ENCODE data around the gene RRAGD. TPM values are rescaled to one million over a fixed set of nuclear protein-coding genes. Genes with fewer than 3 reads are reported as not detected.

RRAGD gene
- total RNA-seq, 1 donor from 2014 or later = 35.4 TPM

- no peak overlapping the region for H3K4me3 ChIP-seq (ENCODE audit: low read depth, low read length)
- no peaks in the 10 kb centered on the region for H3K36me3 ChIP-seq (ENCODE audit: control insufficient read depth, insufficient read depth, low read length)
- no peaks in the 10 kb centered on the region for H3K27me3 ChIP-seq (ENCODE audit: control insufficient read depth, insufficient read depth, low read length)
- TF ChIP-seq CTCF (IDR thresholded peaks at IDR 0.05; ENCODE audit: insufficient read depth, low read length, poor library complexity, severe bottlenecking) = no peak
- no peak for DNase-seq (ENCODE audit: low read depth)
Observed at GRCh38 chr6:89452281-89452680, 40.2 kb upstream of the RRAGD start.

GRCh38 chr6:89449193-89449592 lies 37.1 kb upstream of the RRAGD start:
- H3K36me3 ChIP-seq (ENCODE audit: control insufficient read depth, insufficient read depth, low read length) = no peaks in the 10 kb centered on the region
- no peak overlapping the region for H3K4me3 ChIP-seq (ENCODE audit: low read depth, low read length)
- no peak for DNase-seq (ENCODE audit: low read depth)
- no peaks in the 10 kb centered on the region for H3K27me3 ChIP-seq (ENCODE audit: control insufficient read depth, insufficient read depth, low read length)
- TF ChIP-seq CTCF (IDR thresholded peaks at IDR 0.05; ENCODE audit: insufficient read depth, low read length, poor library complexity, severe bottlenecking) = no peak

GRCh38 chr6:89443658-89444057 lies 31.6 kb upstream of the RRAGD start:
- H3K36me3 ChIP-seq (ENCODE audit: control insufficient read depth, insufficient read depth, low read length) = no peaks in the 10 kb centered on the region
- H3K27me3 ChIP-seq (ENCODE audit: control insufficient read depth, insufficient read depth, low read length) = no peaks in the 10 kb centered on the region
- peak; percentile 28 for DNase-seq (ENCODE audit: low read depth)
- no peak overlapping the region for H3K4me3 ChIP-seq (ENCODE audit: low read depth, low read length)
- TF ChIP-seq CTCF (IDR thresholded peaks at IDR 0.05; ENCODE audit: insufficient read depth, low read length, poor library complexity, severe bottlenecking) = no peak

GRCh38 chr6:89440200-89440599 lies 28.1 kb upstream of the RRAGD start:
- Histone ChIP-seq H3K4me3 (ENCODE audit: low read depth, low read length) (no peak overlapping the region), H3K36me3 (ENCODE audit: control insufficient read depth, insufficient read depth, low read length) (no peaks in the 10 kb centered on the region), H3K27me3 (ENCODE audit: control insufficient read depth, insufficient read depth, low read length) (no peaks in the 10 kb centered on the region)
- DNase-seq (ENCODE audit: low read depth) = no peak
- TF ChIP-seq CTCF (IDR thresholded peaks at IDR 0.05; ENCODE audit: insufficient read depth, low read length, poor library complexity, severe bottlenecking) = no peak

GRCh38 chr6:89439014-89439413 lies 26.9 kb upstream of the RRAGD start:
- no peak for DNase-seq (ENCODE audit: low read depth)
- Histone ChIP-seq H3K4me3 (ENCODE audit: low read depth, low read length) (no peak overlapping the region), H3K36me3 (ENCODE audit: control insufficient read depth, insufficient read depth, low read length) (no peaks in the 10 kb centered on the region), H3K27me3 (ENCODE audit: control insufficient read depth, insufficient read depth, low read length) (no peaks in the 10 kb centered on the region)
- no peak for TF ChIP-seq CTCF (IDR thresholded peaks at IDR 0.05; ENCODE audit: insufficient read depth, low read length, poor library complexity, severe bottlenecking)

GRCh38 chr6:89438248-89438647 lies 26.2 kb upstream of the RRAGD start:
- no peaks in the 10 kb centered on the region for H3K36me3 ChIP-seq (ENCODE audit: control insufficient read depth, insufficient read depth, low read length)
- H3K4me3 ChIP-seq (ENCODE audit: low read depth, low read length) = no peak overlapping the region
- no peaks in the 10 kb centered on the region for H3K27me3 ChIP-seq (ENCODE audit: control insufficient read depth, insufficient read depth, low read length)
- no peak for TF ChIP-seq CTCF (IDR thresholded peaks at IDR 0.05; ENCODE audit: insufficient read depth, low read length, poor library complexity, severe bottlenecking)
- DNase-seq (ENCODE audit: low read depth) = no peak
